Activated T-helper 1 cell treated with anti-CD3 and anti-CD28 coated beads, Interleukin-12 subunit alpha, Interleukin-12 subunit beta, Interleukin-2, Interleukin-4 antibody, amounts not matched to agents 30 ng/mL and 10 ng/mL and 1 ng/mL, durations not matched to agents 14 hours and 24 hours and 36 hours (primary cell): ENCODE measurements around the gene KCNB1. TPM values are rescaled to one million over a fixed set of nuclear protein-coding genes. Genes with fewer than 3 reads are reported as not detected.

Experiments used
- DNase-seq: peaks from one replicate; pipeline ENCODE4 v3.0.0; 2021; ENCODE audit warnings: low spot score
- H3K27ac Mint-ChIP-seq: one replicate; pipeline ENCODE4 v1.8.0; 2021; ENCODE audit warnings: mild to moderate bottlenecking, mixed read lengths
- H3K27me3 Mint-ChIP-seq: one replicate; pipeline ENCODE4 v1.8.0; 2022; ENCODE audit warnings: mild to moderate bottlenecking, moderate library complexity, mixed read lengths; ENCODE audit not compliant: insufficient read depth
- H3K36me3 Mint-ChIP-seq: one replicate; pipeline ENCODE4 v1.8.0; 2021; ENCODE audit warnings: low read depth, mixed read lengths
- H3K4me1 Mint-ChIP-seq: one replicate; pipeline ENCODE4 v1.8.0; 2021; ENCODE audit warnings: low read depth, mixed read lengths
- H3K4me3 Mint-ChIP-seq: one replicate; pipeline ENCODE4 v1.8.0; 2021; ENCODE audit warnings: mild to moderate bottlenecking, moderate library complexity, mixed read lengths
- H3K9me3 Mint-ChIP-seq: one replicate; pipeline ENCODE4 v1.8.0; 2021; ENCODE audit warnings: mixed read lengths
- intact Hi-C: fragments of 100-400 bp; cut with micrococcal nuclease; formaldehyde crosslinking; loops from one replicate; pipeline ENCODE4 v1.15.1; 2024
- total RNA-seq: library from RNA; stranded (reverse); gene quantifications from 2 replicates; pipeline ENCODE4 v1.2.3, GENCODE V29; 2022

The KCNB1 gene
- total RNA-seq, 1 donor from 2014 or later, result 0.08 TPM

GRCh38 chr20:49437057-49437456 lies 45.4 kb downstream of the KCNB1 start:
- no peak overlapping the region for H3K4me3 Mint-ChIP-seq
- no peaks in the 10 kb centered on the region for H3K36me3 Mint-ChIP-seq
- intact Hi-C loops, result no loop called here
- H3K4me1 Mint-ChIP-seq, result no peaks in the 10 kb centered on the region
- H3K27me3 Mint-ChIP-seq, result peaks cover 8% of the 10 kb centered on the region
- H3K9me3 Mint-ChIP-seq, result no peaks in the 10 kb centered on the region
- no peak overlapping the region for H3K27ac Mint-ChIP-seq
- DNase-seq, result no peak

- no peak for DNase-seq
- intact Hi-C loops, result no loop called here
- Mint-ChIP-seq H3K27ac (no peak overlapping the region), H3K4me3 (no peak overlapping the region), H3K36me3 (no peaks in the 10 kb centered on the region), H3K9me3 (no peaks in the 10 kb centered on the region), H3K4me1 (no peaks in the 10 kb centered on the region), H3K27me3 (peaks cover 13% of the 10 kb centered on the region)
Measured at GRCh38 chr20:49435639-49436038, 46.8 kb downstream of the KCNB1 start.

- intact Hi-C loops, result no loop called here
- no peaks in the 10 kb centered on the region for H3K9me3 Mint-ChIP-seq
- H3K27me3 Mint-ChIP-seq, result peaks cover 21% of the 10 kb centered on the region
- H3K36me3 Mint-ChIP-seq, result no peaks in the 10 kb centered on the region
- no peak for DNase-seq
- no peak overlapping the region for H3K27ac Mint-ChIP-seq
- H3K4me1 Mint-ChIP-seq, result no peaks in the 10 kb centered on the region
- H3K4me3 Mint-ChIP-seq, result no peak overlapping the region
Measured at GRCh38 chr20:49433333-49433732, 49.1 kb downstream of the KCNB1 start.

GRCh38 chr20:49432550-49432949 lies 49.9 kb downstream of the KCNB1 start:
- H3K27me3 Mint-ChIP-seq, result peaks cover 27% of the 10 kb centered on the region
- no peaks in the 10 kb centered on the region for H3K4me1 Mint-ChIP-seq
- intact Hi-C loops, result no loop called here
- H3K36me3 Mint-ChIP-seq, result no peaks in the 10 kb centered on the region
- no peak overlapping the region for H3K4me3 Mint-ChIP-seq
- no peak for DNase-seq
- H3K27ac Mint-ChIP-seq, result no peak overlapping the region
- H3K9me3 Mint-ChIP-seq, result no peaks in the 10 kb centered on the region

- Mint-ChIP-seq H3K27me3 (peaks cover 27% of the 10 kb centered on the region), H3K4me1 (no peaks in the 10 kb centered on the region), H3K9me3 (no peaks in the 10 kb centered on the region), H3K36me3 (no peaks in the 10 kb centered on the region), H3K4me3 (no peak overlapping the region), H3K27ac (no peak overlapping the region)
- DNase-seq, result no peak
- intact Hi-C loops, result no loop called here
Measured at GRCh38 chr20:49431329-49431728, 51.1 kb downstream of the KCNB1 start.

GRCh38 chr20:49430320-49430719 lies 52.1 kb downstream of the KCNB1 start:
- intact Hi-C loops, result no loop called here
- Mint-ChIP-seq H3K4me1 (no peaks in the 10 kb centered on the region), H3K9me3 (no peaks in the 10 kb centered on the region), H3K27ac (no peak overlapping the region), H3K4me3 (no peak overlapping the region), H3K27me3 (peaks cover 27% of the 10 kb centered on the region), H3K36me3 (no peaks in the 10 kb centered on the region)
- DNase-seq, result no peak

- Mint-ChIP-seq H3K36me3 (no peaks in the 10 kb centered on the region), H3K27ac (no peak overlapping the region), H3K27me3 (peaks cover 28% of the 10 kb centered on the region), H3K4me3 (no peak overlapping the region), H3K9me3 (no peaks in the 10 kb centered on the region), H3K4me1 (no peaks in the 10 kb centered on the region)
- intact Hi-C loops, result no loop called here
- no peak for DNase-seq
Measured at GRCh38 chr20:49427751-49428518, 54.5 kb downstream of the KCNB1 start.

- no peaks in the 10 kb centered on the region for H3K9me3 Mint-ChIP-seq
- intact Hi-C loops, result no loop called here
- H3K4me3 Mint-ChIP-seq, result no peak overlapping the region
- no peaks in the 10 kb centered on the region for H3K36me3 Mint-ChIP-seq
- no peak overlapping the region for H3K27ac Mint-ChIP-seq
- no peaks in the 10 kb centered on the region for H3K4me1 Mint-ChIP-seq
- H3K27me3 Mint-ChIP-seq, result peaks cover 33% of the 10 kb centered on the region
- no peak for DNase-seq
Measured at GRCh38 chr20:49426873-49427272, 55.6 kb downstream of the KCNB1 start.

- H3K4me1 Mint-ChIP-seq, result no peaks in the 10 kb centered on the region
- peaks cover 31% of the 10 kb centered on the region for H3K27me3 Mint-ChIP-seq
- H3K27ac Mint-ChIP-seq, result no peak overlapping the region
Measured at GRCh38 chr20:49426395-49426794, 56.1 kb downstream of the KCNB1 start.

GRCh38 chr20:49424536-49424935 lies 57.9 kb downstream of the KCNB1 start:
- Mint-ChIP-seq H3K27me3 (peaks cover 29% of the 10 kb centered on the region), H3K36me3 (no peaks in the 10 kb centered on the region), H3K4me1 (no peaks in the 10 kb centered on the region), H3K9me3 (no peaks in the 10 kb centered on the region), H3K4me3 (no peak overlapping the region), H3K27ac (no peak overlapping the region)
- intact Hi-C loops, result no loop called here
- DNase-seq, result no peak

More at GRCh38 chr20:49426395-49426794, 56.1 kb downstream of the KCNB1 start:
- H3K9me3 Mint-ChIP-seq, result no peaks in the 10 kb centered on the region
- H3K4me3 Mint-ChIP-seq, result no peak overlapping the region
- no peaks in the 10 kb centered on the region for H3K36me3 Mint-ChIP-seq
- no peak for DNase-seq
- intact Hi-C loops, result no loop called here

- intact Hi-C loops, result no loop called here
- no peak for DNase-seq
- Mint-ChIP-seq H3K27ac (no peak overlapping the region), H3K27me3 (peaks cover 22% of the 10 kb centered on the region), H3K9me3 (no peaks in the 10 kb centered on the region), H3K4me1 (no peaks in the 10 kb centered on the region), H3K4me3 (no peak overlapping the region), H3K36me3 (no peaks in the 10 kb centered on the region)
Measured at GRCh38 chr20:49422161-49422560, 60.3 kb downstream of the KCNB1 start.

- Mint-ChIP-seq H3K36me3 (no peaks in the 10 kb centered on the region), H3K4me3 (no peak overlapping the region), H3K4me1 (no peaks in the 10 kb centered on the region), H3K27ac (no peak overlapping the region), H3K27me3 (peaks cover 20% of the 10 kb centered on the region), H3K9me3 (no peaks in the 10 kb centered on the region)
- no peak for DNase-seq
- intact Hi-C loops, result no loop called here
Measured at GRCh38 chr20:49420811-49421295, 61.6 kb downstream of the KCNB1 start.

- DNase-seq, result no peak
- H3K4me1 Mint-ChIP-seq, result no peaks in the 10 kb centered on the region
- no peak overlapping the region for H3K4me3 Mint-ChIP-seq
- intact Hi-C loops, result no loop called here
- H3K27ac Mint-ChIP-seq, result no peak overlapping the region
- H3K36me3 Mint-ChIP-seq, result no peaks in the 10 kb centered on the region
- H3K9me3 Mint-ChIP-seq, result no peaks in the 10 kb centered on the region
- peaks cover 23% of the 10 kb centered on the region for H3K27me3 Mint-ChIP-seq
Measured at GRCh38 chr20:49420292-49420691, 62.2 kb downstream of the KCNB1 start.

GRCh38 chr20:49419785-49420184 lies 62.7 kb downstream of the KCNB1 start:
- peaks cover 25% of the 10 kb centered on the region for H3K27me3 Mint-ChIP-seq
- H3K36me3 Mint-ChIP-seq, result no peaks in the 10 kb centered on the region
- intact Hi-C loops, result no loop called here
- DNase-seq, result no peak
- H3K27ac Mint-ChIP-seq, result no peak overlapping the region
- no peaks in the 10 kb centered on the region for H3K9me3 Mint-ChIP-seq
- H3K4me3 Mint-ChIP-seq, result no peak overlapping the region
- no peaks in the 10 kb centered on the region for H3K4me1 Mint-ChIP-seq
